Stimulated activated CD8-positive, alpha-beta memory T cell treated with anti-CD3 and anti-CD28 coated beads, Interleukin-12 subunit alpha, Interleukin-12 subunit beta, amount 100 ng/mL, for 1 hour (primary cell): ENCODE results near the gene DHX8.

Source experiments
- DNase-seq: peaks from one replicate; pipeline ENCODE4 v3.0.0-alpha.2; 2020; ENCODE audit warnings: low read depth

The DHX8 gene

DNA sequence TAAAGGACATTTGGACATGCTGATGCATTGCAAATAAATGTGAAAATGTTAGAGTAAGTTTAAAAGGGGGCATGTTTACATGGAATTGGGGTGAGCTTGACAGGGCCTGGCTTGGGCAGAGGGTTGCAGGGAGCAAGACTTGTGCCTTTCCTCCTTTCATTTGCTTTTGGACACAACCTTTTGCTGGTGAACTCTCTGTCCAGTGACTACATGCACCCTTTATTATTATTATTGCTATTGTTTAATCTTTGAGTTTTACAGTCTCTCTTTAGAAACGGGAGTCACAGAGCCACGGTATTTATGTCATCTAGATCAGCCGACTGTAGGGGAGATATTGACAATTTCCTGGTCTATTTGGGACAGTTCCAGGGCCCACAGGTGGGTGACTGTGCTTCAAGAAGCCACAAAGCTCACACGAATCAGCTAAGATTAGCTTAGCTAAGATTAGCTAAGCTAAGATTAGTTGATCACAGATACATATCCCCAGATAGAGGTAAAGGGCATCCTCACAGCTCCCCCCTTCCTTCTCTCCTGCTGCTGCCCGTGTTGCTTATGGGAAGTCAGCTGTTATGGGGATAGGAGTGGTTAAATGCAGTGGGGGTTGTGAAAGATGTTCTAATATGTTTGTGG, 91.2 kb downstream of the DHX8 start:
- DNase-seq = no peak
